Spinal cord (tissue), 10 donors: ENCODE results near the gene SBF1. TPM values are rescaled to one million over a fixed set of nuclear protein-coding genes. Genes with fewer than 3 reads are reported as not detected.
"Not testable (repeated sequence)": the region's sequence is repeated elsewhere in the genome, so short reads cannot be mapped to it uniquely, and the experiment has no call there.

Source experiments
- DNase-seq, 6 donors: peaks; one replicate each; pipeline versions ENCODE4 v3.0.0 to v3.0.0-alpha.2; 2013 to 2015; ENCODE audit warnings: low spot score in 6 of 6, low read depth in 4 of 6
- H3K27ac ChIP-seq: one replicate; pipeline ENCODE4 v1.5.1; 2013; ENCODE audit warnings: low read depth, low read length, control low read depth
- H3K27me3 ChIP-seq: one replicate; pipeline ENCODE4 v1.6.1; 2013; ENCODE audit warnings: low read length; ENCODE audit not compliant: control insufficient read depth, insufficient read depth
- H3K36me3 ChIP-seq: one replicate; pipeline ENCODE4 v1.6.1; 2013; ENCODE audit warnings: low read length; ENCODE audit not compliant: control insufficient read depth, insufficient read depth
- H3K4me1 ChIP-seq: one replicate; pipeline ENCODE4 v1.6.1; 2013; ENCODE audit warnings: low read length; ENCODE audit not compliant: control insufficient read depth, insufficient read depth
- H3K4me3 ChIP-seq: one replicate; pipeline ENCODE4 v1.5.1; 2013; ENCODE audit warnings: low read depth, low read length, control low read depth
- H3K9me3 ChIP-seq: one replicate; pipeline ENCODE4 v1.6.1; 2013; ENCODE audit warnings: low read length; ENCODE audit not compliant: control insufficient read depth, insufficient read depth
- WGBS: methylation state at CpG from one replicate; pipeline ENCODE4 v1.1.5; 2013; ENCODE audit warnings: missing lambda C conversion rate; ENCODE audit not compliant: insufficient coverage; 5-methylcytosine and 5-hydroxymethylcytosine counted together
- polyA plus RNA-seq, 2 donors: library from polyadenylated mRNA; unstranded; fragments of 120-200 nt; gene quantifications; one replicate each; pipeline ENCODE4 v1.2.1, GENCODE V29; 2013; ENCODE audit not compliant: insufficient read length in 2 of 2
- total RNA-seq, 2 donors: library from RNA; depleted of rRNA in 1 of 2; stranded (reverse); fragments of 120-200 nt in 1 of 2; fragments of >200 nt in 1 of 2; gene quantifications; one replicate each; pipeline versions ENCODE4 v1.2.3 to v1.2.4, GENCODE V29; 2013 to 2014
- donor health status: healthy.

The SBF1 gene
- total and polyA plus RNA-seq, 4 donors: 51.0 to 118 (median 90.0) TPM

DNA sequence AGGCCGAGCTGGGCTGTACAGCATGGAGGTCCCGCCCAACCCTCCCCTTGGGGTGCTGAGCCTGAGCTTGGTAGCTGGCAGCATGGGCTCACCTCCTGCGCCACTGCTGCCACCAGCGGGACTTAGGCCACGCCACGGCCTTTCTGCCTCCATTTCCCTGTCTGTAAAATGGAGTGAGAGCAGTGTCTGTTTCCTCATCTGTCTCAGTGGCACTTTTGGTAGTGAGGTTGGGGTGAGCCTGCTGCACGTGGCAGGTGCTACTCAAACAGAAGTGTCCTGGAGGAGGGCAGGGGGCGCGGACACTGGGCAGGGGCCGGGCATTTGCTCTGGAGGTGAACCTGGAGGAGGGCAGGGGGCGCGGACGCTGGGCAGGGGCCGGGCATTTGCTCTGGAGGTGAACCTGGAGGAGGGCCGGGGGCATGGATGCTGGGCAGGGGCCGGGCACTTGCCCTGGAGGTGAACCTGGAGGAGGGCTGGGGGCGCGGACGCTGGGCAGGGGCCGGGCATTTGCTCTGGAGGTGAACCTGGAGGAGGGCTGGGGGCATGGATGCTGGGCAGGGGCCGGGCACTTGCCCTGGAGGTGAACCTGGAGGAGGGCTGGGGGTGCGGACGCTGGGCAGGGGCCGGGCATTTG, 41.8 kb downstream of the SBF1 start:
- H3K27ac ChIP-seq, H3K9me3 ChIP-seq, H3K4me1 ChIP-seq, H3K27me3 ChIP-seq, H3K4me3 ChIP-seq, DNase-seq: not testable (repeated sequence)
- 98% methylated on average over 10 of the region's 24 CpGs for WGBS
- peaks cover 74% of the 10 kb centered on the region for H3K36me3 ChIP-seq

DNA sequence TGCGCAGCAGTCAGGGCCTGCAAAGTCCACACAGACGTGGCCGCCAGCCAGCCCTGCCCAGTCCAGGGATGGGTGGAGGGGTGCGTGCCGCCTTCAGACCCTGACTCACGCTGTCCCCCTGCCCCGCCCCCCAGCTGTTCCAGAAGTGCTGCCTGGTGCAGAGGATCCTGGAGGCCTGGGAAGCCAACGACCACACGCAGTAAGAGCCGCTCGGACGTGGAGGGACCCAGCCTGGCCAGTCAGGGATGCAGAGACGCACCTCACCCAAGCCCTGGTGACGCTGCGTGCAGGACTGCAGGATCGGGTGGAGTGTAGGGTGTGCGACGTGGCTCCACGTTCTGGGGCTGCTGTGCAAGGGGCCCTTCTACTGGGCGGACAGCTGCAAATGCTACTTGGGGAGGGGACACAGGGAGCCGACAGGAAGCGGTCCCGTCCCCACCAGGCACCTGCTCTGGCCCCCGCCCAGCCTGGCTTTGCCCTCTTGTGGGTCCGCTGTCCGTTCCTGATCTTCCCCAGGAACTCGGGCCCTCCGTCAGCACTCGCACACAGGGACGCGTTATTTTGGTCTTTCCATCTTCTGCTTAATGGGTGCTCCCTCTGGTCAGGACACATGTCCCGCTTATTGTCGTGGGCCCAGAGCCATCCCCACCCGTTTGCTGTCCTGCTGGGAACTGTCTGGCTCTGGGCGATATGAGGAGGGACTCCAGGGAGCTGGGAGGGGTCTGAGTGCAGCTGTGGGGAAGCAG, 42.5 kb downstream of the SBF1 start:
- H3K4me3 ChIP-seq: no peak overlapping the region
- DNase-seq: no peak
- H3K9me3 ChIP-seq: no peaks in the 10 kb centered on the region
- H3K27me3 ChIP-seq: no peaks in the 10 kb centered on the region
- H3K27ac ChIP-seq: no peak overlapping the region
- H3K36me3 ChIP-seq: peaks cover 74% of the 10 kb centered on the region
- 93% methylated on average over 35 of the region's 35 CpGs for WGBS
- no peaks in the 10 kb centered on the region for H3K4me1 ChIP-seq

DNA sequence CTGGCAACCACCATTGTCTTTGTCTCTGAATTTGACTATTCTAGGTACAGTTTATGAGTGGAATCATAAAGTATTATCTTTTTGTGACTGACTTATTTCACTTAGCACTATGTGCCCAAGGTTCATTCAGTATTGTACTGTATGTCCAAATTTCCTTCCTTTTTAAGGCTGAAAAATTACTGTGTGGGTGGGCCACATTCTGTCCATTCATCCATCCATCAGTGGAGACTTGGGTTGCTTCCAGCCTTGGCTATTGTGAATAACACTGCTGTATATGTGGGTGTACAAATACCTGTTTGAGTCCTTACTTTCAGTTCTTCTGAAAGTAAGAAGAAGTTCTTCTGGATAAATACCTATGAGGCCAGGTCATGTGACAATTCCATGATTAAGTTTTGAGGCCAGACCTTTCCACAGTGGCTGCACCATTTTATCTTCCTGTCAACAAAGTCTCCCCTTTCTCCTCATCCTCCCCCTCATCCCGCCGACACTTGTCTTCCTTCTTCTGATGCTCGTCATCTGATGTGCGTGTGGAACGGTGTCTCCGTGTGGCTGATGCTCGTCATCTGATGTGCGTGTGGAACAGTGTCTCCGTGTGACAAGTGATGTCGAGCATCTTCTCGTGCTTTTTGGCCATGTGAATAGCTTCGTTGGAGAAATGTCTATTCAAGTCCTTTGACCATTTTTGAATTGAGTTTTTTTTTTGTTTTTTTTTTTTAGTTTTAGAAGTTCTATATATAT, 49.5 kb downstream of the SBF1 start:
- Histone ChIP-seq H3K27me3 (no peaks in the 10 kb centered on the region), H3K36me3 (peaks cover 64% of the 10 kb centered on the region), H3K4me1 (no peaks in the 10 kb centered on the region), H3K9me3 (no peaks in the 10 kb centered on the region), H3K4me3 (no peak overlapping the region), H3K27ac (no peak overlapping the region)
- WGBS: 99% methylated on average over 9 of the region's 12 CpGs
- DNase-seq: no peak

DNA sequence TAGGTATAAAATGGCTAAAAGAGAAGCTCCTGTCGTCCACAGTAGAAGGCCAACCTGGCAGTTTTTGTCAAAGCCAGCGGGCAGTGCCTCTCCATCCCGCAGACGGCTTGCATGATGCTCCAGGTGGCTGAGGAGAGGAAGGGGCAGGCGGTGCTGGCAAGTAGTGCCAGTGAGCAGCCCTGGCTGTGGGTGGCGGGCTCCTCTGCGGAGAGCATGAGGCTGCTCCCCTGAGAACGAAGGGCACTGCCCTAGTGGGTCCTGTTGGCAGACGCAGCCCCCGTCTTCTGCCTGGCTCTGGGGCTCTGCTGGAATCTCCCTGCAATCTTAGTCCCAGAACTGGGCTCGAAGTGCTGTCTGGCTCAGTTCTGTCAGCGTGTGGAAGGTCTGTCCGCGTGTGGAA, 50.9 kb downstream of the SBF1 start:
- Histone ChIP-seq H3K9me3 (no peaks in the 10 kb centered on the region), H3K27ac (no peak overlapping the region), H3K36me3 (peaks cover 73% of the 10 kb centered on the region), H3K4me1 (no peaks in the 10 kb centered on the region), H3K27me3 (no peaks in the 10 kb centered on the region), H3K4me3 (no peak overlapping the region)
- DNase-seq: no peak
- WGBS: 96% methylated on average over 14 of the region's 14 CpGs

DNA sequence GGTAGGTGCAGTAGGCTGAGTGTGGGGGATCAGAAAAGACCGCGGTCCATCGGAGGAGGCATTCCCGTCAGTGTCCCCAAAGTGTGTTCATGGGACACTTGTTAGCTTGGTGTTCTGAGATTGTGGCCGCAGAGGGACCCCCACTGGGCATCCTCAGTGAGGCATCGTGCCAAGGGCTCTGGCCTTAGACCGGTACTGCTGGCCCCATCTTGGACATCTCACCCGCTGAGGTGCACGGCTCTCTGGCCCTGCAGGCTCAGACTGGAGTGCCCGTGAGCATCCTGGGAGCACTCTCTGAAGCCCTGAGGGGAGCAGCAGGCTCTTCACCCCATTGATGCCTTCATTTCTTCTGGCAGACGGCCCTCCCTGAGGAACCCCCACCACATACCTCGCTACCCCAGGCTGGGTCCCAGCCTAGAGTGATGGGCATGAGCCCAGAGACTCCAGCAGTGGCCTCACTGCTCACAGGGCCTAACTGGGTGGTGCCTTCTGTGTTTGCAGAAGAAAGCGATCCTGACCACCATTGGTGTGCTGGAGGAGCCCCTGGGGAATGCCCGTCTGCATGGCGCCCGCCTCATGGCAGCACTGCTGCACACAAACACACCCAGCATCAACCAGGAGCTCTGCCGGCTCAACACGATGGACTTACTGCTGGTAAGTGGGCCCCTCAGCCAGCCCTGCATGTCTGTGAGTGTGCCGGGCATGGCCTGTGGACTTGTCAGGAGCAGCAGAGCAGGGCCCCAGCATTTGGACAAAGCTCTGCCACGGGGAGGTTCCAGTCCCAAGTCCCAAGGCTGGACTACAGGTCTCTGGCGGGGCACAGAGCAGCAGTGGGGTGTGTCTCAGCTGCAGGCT, 51.6 kb downstream of the SBF1 start:
- no peak for DNase-seq
- H3K9me3 ChIP-seq: no peaks in the 10 kb centered on the region
- no peaks in the 10 kb centered on the region for H3K4me1 ChIP-seq
- peaks cover 74% of the 10 kb centered on the region for H3K36me3 ChIP-seq
- H3K27me3 ChIP-seq: no peaks in the 10 kb centered on the region
- 96% methylated on average over 21 of the region's 21 CpGs for WGBS
- H3K27ac ChIP-seq: no peak overlapping the region
- no peak overlapping the region for H3K4me3 ChIP-seq

DNA sequence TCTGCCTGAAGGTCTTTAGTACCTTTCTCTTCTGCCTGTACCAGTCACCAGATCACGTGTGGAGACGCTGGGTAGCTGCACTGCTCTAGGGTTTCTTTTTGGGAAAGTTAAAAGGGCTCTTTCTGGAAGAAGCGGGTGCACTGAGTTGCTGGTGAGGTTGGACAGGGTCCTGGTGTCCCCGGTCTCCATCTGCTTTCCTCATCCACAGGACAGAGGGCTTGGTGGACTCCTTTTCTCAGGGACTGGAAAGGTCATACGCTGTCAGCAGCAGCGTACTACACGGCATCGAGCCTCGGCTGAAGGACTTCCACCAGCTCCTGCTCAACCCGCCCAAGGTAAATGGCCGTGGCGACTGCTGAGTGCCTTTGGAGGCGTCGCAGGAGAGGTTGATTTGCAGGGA, 52.8 kb downstream of the SBF1 start:
- no peaks in the 10 kb centered on the region for H3K9me3 ChIP-seq
- no peaks in the 10 kb centered on the region for H3K27me3 ChIP-seq
- no peak overlapping the region for H3K4me3 ChIP-seq
- 97% methylated on average over 12 of the region's 14 CpGs for WGBS
- peaks cover 75% of the 10 kb centered on the region for H3K36me3 ChIP-seq
- no peaks in the 10 kb centered on the region for H3K4me1 ChIP-seq
- no peak overlapping the region for H3K27ac ChIP-seq
- DNase-seq: no peak

DNA sequence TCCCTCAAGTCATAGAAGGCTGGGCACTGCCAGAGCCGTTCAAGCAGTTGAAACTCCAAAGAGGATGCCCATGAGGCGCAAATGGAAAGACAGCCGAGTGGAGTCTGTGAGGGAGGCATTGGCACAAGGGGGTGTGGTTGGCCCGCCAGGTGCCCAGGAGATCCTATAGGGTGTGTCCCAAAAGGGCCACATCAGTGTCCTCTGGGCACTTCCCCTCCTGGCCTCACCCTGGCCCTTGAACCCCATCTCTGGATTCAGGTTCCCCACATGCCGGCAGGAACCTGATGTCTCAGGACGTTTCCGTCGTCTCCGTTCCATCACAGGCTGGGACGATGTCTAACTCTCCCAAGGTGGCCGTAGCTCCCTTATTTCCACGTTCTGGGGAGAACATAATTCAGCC, 54.3 kb downstream of the SBF1 start:
- 100% methylated on average over 9 of the region's 12 CpGs for WGBS
- no peak overlapping the region for H3K4me3 ChIP-seq
- H3K36me3 ChIP-seq: peaks cover 85% of the 10 kb centered on the region
- no peaks in the 10 kb centered on the region for H3K27me3 ChIP-seq
- H3K27ac ChIP-seq: no peak overlapping the region
- H3K4me1 ChIP-seq: no peaks in the 10 kb centered on the region
- no peaks in the 10 kb centered on the region for H3K9me3 ChIP-seq
- no peak for DNase-seq

DNA sequence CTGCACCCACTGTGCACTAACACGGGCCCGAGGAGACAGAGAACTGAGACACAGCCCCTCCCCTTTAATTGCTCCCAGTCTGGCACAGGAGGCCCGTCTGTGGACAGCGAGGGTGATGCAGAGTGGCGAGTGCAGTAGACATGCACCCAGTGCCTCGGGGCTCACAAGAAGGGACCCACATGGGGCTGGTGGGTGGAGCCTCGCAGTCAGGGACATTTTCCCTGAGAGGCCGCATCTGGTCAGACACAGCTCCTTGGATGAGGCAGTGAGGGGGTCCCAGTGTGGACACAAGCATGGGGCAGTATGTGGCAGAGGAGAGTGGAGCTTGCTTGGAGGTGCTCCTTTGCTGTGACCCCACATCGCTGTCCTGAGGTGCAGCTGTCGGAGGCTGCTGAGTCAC, 54.8 kb downstream of the SBF1 start:
- peaks cover 88% of the 10 kb centered on the region for H3K36me3 ChIP-seq

DNA sequence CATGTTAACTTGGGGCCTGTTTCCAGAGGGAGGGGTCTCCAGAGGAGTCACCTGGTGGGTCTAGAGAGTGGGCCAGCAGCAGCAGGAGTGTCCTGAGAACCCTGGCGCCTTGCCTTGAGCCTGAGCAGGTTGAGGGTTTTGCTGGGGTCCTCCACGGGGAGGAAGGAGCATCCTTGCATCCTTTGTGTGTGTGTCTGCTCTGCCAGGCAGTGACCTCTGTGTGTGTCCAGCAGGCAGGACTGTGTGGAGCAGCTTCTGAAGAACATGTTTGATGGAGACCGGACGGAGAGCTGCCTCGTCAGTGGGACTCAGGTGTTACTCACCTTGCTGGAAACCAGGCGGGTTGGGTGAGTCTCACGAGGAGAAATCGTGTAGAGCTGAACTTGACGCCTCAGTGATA, 55.7 kb downstream of the SBF1 start:
- Histone ChIP-seq H3K9me3 (no peaks in the 10 kb centered on the region), H3K36me3 (peaks cover 93% of the 10 kb centered on the region), H3K4me1 (no peaks in the 10 kb centered on the region), H3K4me3 (no peak overlapping the region), H3K27me3 (no peaks in the 10 kb centered on the region), H3K27ac (no peak overlapping the region)
- DNase-seq: no peak
- over 99% methylated on average over 9 of the region's 9 CpGs for WGBS

More for the DNA sequence above, 54.8 kb downstream of the SBF1 start:
- Histone ChIP-seq H3K4me1 (no peaks in the 10 kb centered on the region), H3K4me3 (no peak overlapping the region), H3K27me3 (no peaks in the 10 kb centered on the region), H3K9me3 (no peaks in the 10 kb centered on the region), H3K27ac (no peak overlapping the region)
- no peak for DNase-seq
- 85% methylated on average over 10 of the region's 10 CpGs for WGBS
